ENCODE data around the gene PALM.

GRCh38 chr19:756821-757688 lies 48.3 kb downstream of the PALM start:
- no peak for TF ChIP-seq CTCF (IDR thresholded peaks at IDR 0.05; ENCODE audit: low read depth, low read length)
- no peak for TF ChIP-seq EZH2phosphoT487 (IDR thresholded peaks at IDR 0.05; ENCODE audit: low read depth)

Data from OCI-LY3 (cell line).